ENCODE measurements around the gene INPP5A.

Gene INPP5A

DNA sequence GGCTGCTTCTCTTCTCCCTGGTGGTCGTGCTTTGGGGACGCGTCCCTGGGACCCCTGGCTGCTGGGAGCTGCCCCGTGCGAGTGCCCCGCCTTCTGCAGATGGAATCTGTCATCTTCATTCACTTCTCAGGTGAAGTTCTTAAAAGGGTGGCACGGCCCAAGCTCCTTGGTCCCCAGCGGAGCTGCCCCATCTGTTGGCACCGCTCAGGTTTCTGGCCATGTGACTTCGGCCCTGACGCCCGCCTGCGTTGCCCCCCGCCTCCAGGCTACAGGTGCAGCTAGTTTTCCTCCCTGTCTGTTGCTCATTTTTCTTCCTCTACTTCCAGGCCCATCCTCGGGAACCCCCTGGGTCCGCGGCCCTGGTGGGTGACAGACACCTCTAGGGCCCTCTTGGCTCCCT, 255.2 kb downstream of the INPP5A start:
- H3K9me3 ChIP-seq (ENCODE audit: insufficient read depth, low read depth, low read length), result peaks cover 8% of the 10 kb centered on the region
- no peak overlapping the region for H3K14ac ChIP-seq (ENCODE audit: low read length)
- no peak overlapping the region for H3K23ac ChIP-seq (ENCODE audit: low read length)
- H3K4me1 ChIP-seq (ENCODE audit: control insufficient read depth in 1 of 2, insufficient read depth in 2 of 2, low read length in 2 of 2), result peaks cover 3 to 5% of the 10 kb centered on the region in 2 experiments
- H3K27ac ChIP-seq (ENCODE audit: low read depth, low read length), result no peak overlapping the region
- H4K12ac ChIP-seq (ENCODE audit: low read depth, low read length), result no peak overlapping the region
- H2AFZ ChIP-seq (ENCODE audit: insufficient read depth, low read length, poor library complexity), result no peak overlapping the region
- no peak overlapping the region for H4K8ac ChIP-seq (ENCODE audit: low read depth, low read length)
- no peak overlapping the region for H2BK12ac ChIP-seq (ENCODE audit: low read length)
- no peak overlapping the region for H3K4me2 ChIP-seq (ENCODE audit: low read length)
- H3K79me1 ChIP-seq (ENCODE audit: low read length), result no peaks in the 10 kb centered on the region
- H3K79me2 ChIP-seq (ENCODE audit: control insufficient read depth, insufficient read depth, low read length, poor library complexity), result no peaks in the 10 kb centered on the region
- H3K4me3 ChIP-seq (ENCODE audit: low read depth, low read length), result no peak overlapping the region
- no peak overlapping the region for H3K18ac ChIP-seq (ENCODE audit: low read length)
- H3K9ac ChIP-seq (ENCODE audit: low read length), result no peak overlapping the region
- H2BK5ac ChIP-seq (ENCODE audit: low read depth, low read length, poor library complexity), result no peak overlapping the region
- H3K36me3 ChIP-seq (ENCODE audit: control insufficient read depth in 1 of 2, insufficient read depth in 2 of 2, low read length in 2 of 2), result no peaks in the 10 kb centered on the region
- H2BK120ac ChIP-seq (ENCODE audit: insufficient read depth, low read length, poor library complexity), result no peak overlapping the region
- H3K27me3 ChIP-seq (ENCODE audit: insufficient read depth, low read length), result peaks cover 25% of the 10 kb centered on the region
- DNase-seq, result no peak
- H2AK5ac ChIP-seq (ENCODE audit: low read length), result no peak overlapping the region
- H3K4ac ChIP-seq (ENCODE audit: low read depth, low read length), result no peak overlapping the region
- no CpG with 5 or more reads among the region's 17 CpGs for WGBS (ENCODE audit: extremely low coverage, insufficient coverage, insufficient read length)
- H4K91ac ChIP-seq (ENCODE audit: low read depth, low read length), result no peak overlapping the region

DNA sequence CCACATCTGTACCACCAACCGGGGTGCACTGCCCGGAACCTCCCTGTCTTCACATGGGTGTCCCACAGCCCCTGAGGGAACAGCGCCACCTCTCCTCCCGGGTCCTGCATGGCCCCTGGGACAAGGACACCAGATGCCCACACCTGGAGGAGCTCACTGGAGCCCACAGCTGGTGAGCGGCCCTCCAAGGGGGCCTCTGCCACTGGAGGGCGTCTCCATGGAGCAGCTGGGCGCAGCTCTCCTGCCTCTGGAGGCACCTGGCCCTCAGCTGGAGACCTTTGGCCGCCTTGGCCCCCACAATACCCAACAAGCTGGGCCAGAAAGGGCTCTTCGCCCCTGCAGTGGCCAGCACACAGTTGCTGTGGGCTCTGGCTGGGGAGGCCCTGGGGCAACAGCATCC, 255.6 kb downstream of the INPP5A start:
- no peak overlapping the region for H2AK5ac ChIP-seq (ENCODE audit: low read length)
- DNase-seq, result no peak
- H2BK12ac ChIP-seq (ENCODE audit: low read length), result no peak overlapping the region
- H3K4me3 ChIP-seq (ENCODE audit: low read depth, low read length), result no peak overlapping the region
- no peak overlapping the region for H2AFZ ChIP-seq (ENCODE audit: insufficient read depth, low read length, poor library complexity)
- H3K27me3 ChIP-seq (ENCODE audit: insufficient read depth, low read length), result peaks cover 21% of the 10 kb centered on the region
- no peak overlapping the region for H3K23ac ChIP-seq (ENCODE audit: low read length)
- H3K14ac ChIP-seq (ENCODE audit: low read length), result no peak overlapping the region
- H4K91ac ChIP-seq (ENCODE audit: low read depth, low read length), result no peak overlapping the region
- peaks cover 11% of the 10 kb centered on the region for H3K9me3 ChIP-seq (ENCODE audit: insufficient read depth, low read depth, low read length)
- no CpG with 5 or more reads among the region's 9 CpGs for WGBS (ENCODE audit: extremely low coverage, insufficient coverage, insufficient read length)
- no peaks in the 10 kb centered on the region for H3K36me3 ChIP-seq (ENCODE audit: control insufficient read depth in 1 of 2, insufficient read depth in 2 of 2, low read length in 2 of 2)
- H3K4me2 ChIP-seq (ENCODE audit: low read length), result no peak overlapping the region
- H3K27ac ChIP-seq (ENCODE audit: low read depth, low read length), result no peak overlapping the region
- H3K9ac ChIP-seq (ENCODE audit: low read length), result no peak overlapping the region
- H3K4me1 ChIP-seq (ENCODE audit: control insufficient read depth in 1 of 2, insufficient read depth in 2 of 2, low read length in 2 of 2), result peaks cover under 1% of the 10 kb centered on the region in 2 experiments
- no peaks in the 10 kb centered on the region for H3K79me1 ChIP-seq (ENCODE audit: low read length)
- no peak overlapping the region for H4K8ac ChIP-seq (ENCODE audit: low read depth, low read length)
- no peak overlapping the region for H3K18ac ChIP-seq (ENCODE audit: low read length)
- H2BK120ac ChIP-seq (ENCODE audit: insufficient read depth, low read length, poor library complexity), result no peak overlapping the region
- H2BK5ac ChIP-seq (ENCODE audit: low read depth, low read length, poor library complexity), result no peak overlapping the region
- no peak overlapping the region for H3K4ac ChIP-seq (ENCODE audit: low read depth, low read length)
- H4K12ac ChIP-seq (ENCODE audit: low read depth, low read length), result no peak overlapping the region
- no peaks in the 10 kb centered on the region for H3K79me2 ChIP-seq (ENCODE audit: control insufficient read depth, insufficient read depth, low read length, poor library complexity)

DNA sequence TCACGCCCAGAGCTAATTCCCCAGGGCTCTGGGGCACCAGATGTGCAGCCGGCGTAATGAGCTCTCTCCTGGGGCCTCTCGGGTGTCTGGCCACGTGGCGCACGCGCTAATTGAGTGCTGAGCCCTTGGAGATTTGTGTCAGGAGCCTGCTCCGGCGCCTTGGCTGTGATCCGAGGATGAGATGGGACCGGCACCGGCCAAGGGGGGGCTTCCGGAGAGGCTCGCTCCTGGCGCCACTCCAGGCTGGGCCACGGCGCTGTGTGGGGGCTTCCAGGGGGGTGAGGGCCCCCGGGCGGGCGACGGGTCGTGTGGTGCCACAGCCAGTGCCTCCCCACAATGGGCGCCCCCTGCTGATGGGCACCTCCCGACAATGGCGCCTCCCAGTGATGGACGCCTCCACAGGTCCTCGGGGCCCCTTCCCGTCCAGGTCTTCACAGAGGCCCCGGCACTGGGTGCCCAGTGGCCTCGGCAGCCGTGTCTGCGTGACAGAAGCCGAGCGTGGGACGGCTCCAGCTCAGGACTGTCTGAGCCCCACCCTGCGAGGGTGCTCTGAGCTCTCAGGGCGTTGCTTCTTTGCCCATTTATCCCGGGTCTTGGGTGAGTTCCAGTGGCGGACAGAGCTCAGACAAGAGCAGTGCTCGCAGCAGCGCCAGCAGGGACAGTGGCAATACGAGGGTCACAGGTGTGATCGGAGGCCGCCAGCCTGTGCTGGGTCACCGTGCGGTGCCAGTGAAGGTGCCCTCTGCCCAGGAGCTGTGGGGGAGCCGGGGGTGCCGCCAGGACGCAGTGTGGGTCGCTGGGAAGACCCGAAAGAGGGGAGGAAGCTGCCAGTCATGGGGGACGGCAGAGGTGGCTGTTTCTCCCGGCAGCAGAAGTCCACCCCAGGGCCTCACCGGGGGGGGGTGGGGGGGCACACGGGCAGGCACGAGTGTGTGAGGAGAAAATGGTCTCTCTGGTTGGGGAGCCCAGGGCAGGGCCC, 256.6 kb downstream of the INPP5A start:
- Histone ChIP-seq H4K8ac (ENCODE audit: low read depth, low read length) (no peak overlapping the region), H4K12ac (ENCODE audit: low read depth, low read length) (no peak overlapping the region), H3K79me1 (ENCODE audit: low read length) (no peaks in the 10 kb centered on the region), H3K36me3 (ENCODE audit: control insufficient read depth in 1 of 2, insufficient read depth in 2 of 2, low read length in 2 of 2) (no peaks in the 10 kb centered on the region), H3K4ac (ENCODE audit: low read depth, low read length) (no peak overlapping the region), H3K14ac (ENCODE audit: low read length) (no peak overlapping the region), H3K27ac (ENCODE audit: low read depth, low read length) (no peak overlapping the region), H2BK5ac (ENCODE audit: low read depth, low read length, poor library complexity) (no peak overlapping the region), H3K79me2 (ENCODE audit: control insufficient read depth, insufficient read depth, low read length, poor library complexity) (no peaks in the 10 kb centered on the region), H4K91ac (ENCODE audit: low read depth, low read length) (no peak overlapping the region), H2AK5ac (ENCODE audit: low read length) (no peak overlapping the region), H2BK12ac (ENCODE audit: low read length) (no peak overlapping the region), H3K9me3 (ENCODE audit: insufficient read depth, low read depth, low read length) (peaks cover 16% of the 10 kb centered on the region), H3K18ac (ENCODE audit: low read length) (no peak overlapping the region), H3K4me1 (ENCODE audit: control insufficient read depth in 1 of 2, insufficient read depth in 2 of 2, low read length in 2 of 2) (no peaks in the 10 kb centered on the region), H3K27me3 (ENCODE audit: insufficient read depth, low read length) (peaks cover 11% of the 10 kb centered on the region), H2BK120ac (ENCODE audit: insufficient read depth, low read length, poor library complexity) (no peak overlapping the region), H3K9ac (ENCODE audit: low read length) (no peak overlapping the region), H3K4me3 (ENCODE audit: low read depth, low read length) (no peak overlapping the region), H2AFZ (ENCODE audit: insufficient read depth, low read length, poor library complexity) (no peak overlapping the region), H3K4me2 (ENCODE audit: low read length) (no peak overlapping the region), H3K23ac (ENCODE audit: low read length) (no peak overlapping the region)
- DNase-seq, result no peak
- no CpG with 5 or more reads among the region's 57 CpGs for WGBS (ENCODE audit: extremely low coverage, insufficient coverage, insufficient read length)

DNA sequence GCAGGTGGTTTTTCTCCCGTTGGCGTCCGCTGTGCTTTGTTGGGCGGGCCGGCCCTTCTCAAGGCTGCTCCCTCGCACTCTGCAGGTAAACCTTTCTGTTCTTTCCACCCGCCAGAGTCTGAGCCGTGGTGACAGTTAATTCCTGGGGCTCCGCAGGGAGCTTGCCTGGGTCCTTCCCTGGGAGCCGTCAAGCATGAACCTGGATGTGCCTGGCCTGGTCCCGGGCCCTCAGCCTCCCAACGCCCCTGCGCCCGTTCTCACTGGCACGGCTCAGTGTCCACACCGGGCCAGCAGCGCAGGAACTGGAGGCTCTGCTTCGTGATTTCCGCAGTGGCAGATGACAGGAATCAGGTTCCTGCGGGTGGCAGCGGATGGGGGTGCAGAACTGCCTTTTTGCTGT, 259.3 kb downstream of the INPP5A start:
- Histone ChIP-seq H3K36me3 (ENCODE audit: control insufficient read depth in 1 of 2, insufficient read depth in 2 of 2, low read length in 2 of 2) (no peaks in the 10 kb centered on the region), H2BK5ac (ENCODE audit: low read depth, low read length, poor library complexity) (no peak overlapping the region), H3K4me2 (ENCODE audit: low read length) (no peak overlapping the region), H3K9ac (ENCODE audit: low read length) (no peak overlapping the region), H4K91ac (ENCODE audit: low read depth, low read length) (no peak overlapping the region), H2AK5ac (ENCODE audit: low read length) (no peak overlapping the region), H3K27me3 (ENCODE audit: insufficient read depth, low read length) (no peaks in the 10 kb centered on the region), H3K14ac (ENCODE audit: low read length) (no peak overlapping the region), H3K79me1 (ENCODE audit: low read length) (no peaks in the 10 kb centered on the region), H2AFZ (ENCODE audit: insufficient read depth, low read length, poor library complexity) (no peak overlapping the region), H3K27ac (ENCODE audit: low read depth, low read length) (no peak overlapping the region), H3K4me3 (ENCODE audit: low read depth, low read length) (no peak overlapping the region), H2BK12ac (ENCODE audit: low read length) (no peak overlapping the region), H3K79me2 (ENCODE audit: control insufficient read depth, insufficient read depth, low read length, poor library complexity) (no peaks in the 10 kb centered on the region), H3K4ac (ENCODE audit: low read depth, low read length) (no peak overlapping the region), H3K4me1 (ENCODE audit: control insufficient read depth in 1 of 2, insufficient read depth in 2 of 2, low read length in 2 of 2) (no peaks in the 10 kb centered on the region), H3K9me3 (ENCODE audit: insufficient read depth, low read depth, low read length) (peaks cover 15% of the 10 kb centered on the region), H4K8ac (ENCODE audit: low read depth, low read length) (no peak overlapping the region), H3K23ac (ENCODE audit: low read length) (no peak overlapping the region), H4K12ac (ENCODE audit: low read depth, low read length) (no peak overlapping the region), H3K18ac (ENCODE audit: low read length) (no peak overlapping the region), H2BK120ac (ENCODE audit: insufficient read depth, low read length, poor library complexity) (no peak overlapping the region)
- DNase-seq, result no peak
- no CpG with 5 or more reads among the region's 21 CpGs for WGBS (ENCODE audit: extremely low coverage, insufficient coverage, insufficient read length)
